Liver (tissue), 9 donors: ENCODE results near the gene CD14. TPM values are rescaled to one million over a fixed set of nuclear protein-coding genes. Genes with fewer than 3 reads are reported as not detected.

Source experiments
- DNase-seq: peaks from one replicate; pipeline ENCODE4 v3.0.0-alpha.2; 2017; ENCODE audit warnings: low spot score
- H3K27ac ChIP-seq, 2 donors: one replicate each; pipeline ENCODE4 v1.7.0; 2013; ENCODE audit warnings: inconsistent platforms in 2 of 2, low read length in 2 of 2, control low read depth in 1 of 2, low read depth in 1 of 2, mild to moderate bottlenecking in 1 of 2
- H3K27me3 ChIP-seq, 4 donors: one replicate each; pipeline versions ENCODE4 v1.6.1 to v1.7.0; 2013; ENCODE audit warnings: low read length in 3 of 4, inconsistent platforms in 1 of 4, mild to moderate bottlenecking in 1 of 4, moderate library complexity in 1 of 4; ENCODE audit not compliant: control insufficient read depth in 4 of 4, insufficient read depth in 4 of 4
- H3K36me3 ChIP-seq, 4 donors: one replicate each; pipeline versions ENCODE4 v1.6.1 to v1.7.0; 2013; ENCODE audit warnings: low read length in 3 of 4, mild to moderate bottlenecking in 3 of 4, low read depth in 1 of 4, moderate library complexity in 1 of 4; ENCODE audit not compliant: control insufficient read depth in 4 of 4, insufficient read depth in 3 of 4
- H3K4me1 ChIP-seq, 4 donors: one replicate each; pipeline versions ENCODE4 v1.6.1 to v1.7.0; 2013; ENCODE audit warnings: low read length in 3 of 4, mild to moderate bottlenecking in 3 of 4, moderate library complexity in 1 of 4; ENCODE audit not compliant: control insufficient read depth in 4 of 4, insufficient read depth in 4 of 4
- H3K4me3 ChIP-seq, 3 donors: one replicate each; pipeline versions ENCODE4 v1.6.1 to v1.7.0; 2013; ENCODE audit warnings: low read length in 3 of 3, control low read depth in 1 of 3, low read depth in 1 of 3, mild to moderate bottlenecking in 1 of 3
- H3K9ac ChIP-seq, 2 donors: one replicate each; pipeline ENCODE4 v1.7.0; 2013; ENCODE audit warnings: low read length in 2 of 2, mild to moderate bottlenecking in 2 of 2, moderate library complexity in 2 of 2, control low read depth in 1 of 2, low read depth in 1 of 2
- H3K9me3 ChIP-seq, 4 donors: one replicate each; pipeline versions ENCODE4 v1.6.1 to v1.7.0; 2013; ENCODE audit warnings: low read length in 3 of 4; ENCODE audit not compliant: control insufficient read depth in 4 of 4
- EGR1 ChIP-seq, 2 donors: IDR thresholded peaks; 2 replicates each; pipeline ENCODE4 v1.6.1; 2016 to 2018; ENCODE audit warnings: antibody characterized with exemption in 2 of 2, low read depth in 2 of 2
- FOXA1 ChIP-seq: IDR thresholded peaks from 2 replicates; pipeline ENCODE4 v1.6.1; 2016; ENCODE audit warnings: antibody characterized with exemption
- FOXA2 ChIP-seq: IDR thresholded peaks from 2 replicates; pipeline ENCODE4 v1.6.1; 2016; ENCODE audit warnings: antibody characterized with exemption
- GABPA ChIP-seq, 2 donors: IDR thresholded peaks in 1 of 2; conservative IDR thresholded peaks in 1 of 2; 2 replicates each; pipeline ENCODE4 v1.6.1; 2016; ENCODE audit warnings: antibody characterized with exemption in 2 of 2, mild to moderate bottlenecking in 1 of 2, moderate library complexity in 1 of 2
- HNF4A ChIP-seq, 2 donors: conservative IDR thresholded peaks; 2 replicates each; pipeline ENCODE4 v1.6.1; 2016; ENCODE audit warnings: antibody characterized with exemption in 2 of 2, mild to moderate bottlenecking in 2 of 2
- HNF4G ChIP-seq: IDR thresholded peaks from 2 replicates; pipeline ENCODE4 v1.6.1; 2016; ENCODE audit warnings: antibody characterized with exemption
- RAD21 ChIP-seq, 2 donors: IDR thresholded peaks; 2 replicates each; pipeline ENCODE4 v1.6.1; 2016; ENCODE audit warnings: antibody characterized with exemption in 2 of 2, mild to moderate bottlenecking in 2 of 2
- RXRA ChIP-seq, 2 donors: IDR thresholded peaks; 2 replicates each; pipeline ENCODE4 v1.6.1; 2017 to 2018; ENCODE audit warnings: antibody characterized with exemption in 2 of 2, mild to moderate bottlenecking in 1 of 2
- SP1 ChIP-seq: IDR thresholded peaks from 2 replicates; pipeline ENCODE4 v1.6.1; 2018; ENCODE audit warnings: antibody characterized with exemption, mild to moderate bottlenecking
- TAF1 ChIP-seq: conservative IDR thresholded peaks from 2 replicates; pipeline ENCODE4 v1.6.1; 2016; ENCODE audit warnings: antibody characterized with exemption, mild to moderate bottlenecking
- WGBS: extraction: QIAGEN DNeasy Blood & Tissue Kit; methylation state at CpG from one replicate; pipeline ENCODE4 v1.1.7; 2013; 5-methylcytosine and 5-hydroxymethylcytosine counted together
- polyA plus RNA-seq, 2 donors: library from polyadenylated mRNA; stranded (reverse) in 1 of 2; unstranded in 1 of 2; fragments of 200-250 nt in 1 of 2; fragments of >200 nt in 1 of 2; fragmentation: Nextera tagmentation in 1 of 2; extraction: Ambion mirVana in 1 of 2; gene quantifications; one replicate each; pipeline versions ENCODE4 v1.2.1 to v1.2.3, GENCODE V29; 2013 to 2015
- total RNA-seq, 2 donors: library from RNA; depleted of rRNA; stranded (reverse); fragments of >200 nt; gene quantifications; one replicate each; pipeline ENCODE4 v1.2.3, GENCODE V29; 2014
- TF ChIP-seq, protein P1 (sequence below): fragments of 150-350 bp; IDR thresholded peaks from 2 replicates; pipeline ENCODE4 v1.5.1; 2017; ENCODE audit warnings: improper control_type of control experiment, low read depth, low read length; ENCODE audit not compliant: missing input control
- TF ChIP-seq, protein P2 (sequence below): IDR thresholded peaks from 2 replicates; pipeline ENCODE4 v1.6.1; 2016; ENCODE audit warnings: antibody characterized with exemption
- TF ChIP-seq, protein P3 (sequence below): IDR thresholded peaks from 2 replicates; pipeline ENCODE4 v1.6.1; 2016; ENCODE audit warnings: antibody characterized with exemption, mild to moderate bottlenecking
- donor health status: healthy.
- donor health status: healthy.
- donor health status: healthy.
- donor health status: healthy.
- donor health status: healthy.

Gene CD14
- total and polyA plus RNA-seq, 4 donors = 61.0 to 343 (median 287) TPM

DNA sequence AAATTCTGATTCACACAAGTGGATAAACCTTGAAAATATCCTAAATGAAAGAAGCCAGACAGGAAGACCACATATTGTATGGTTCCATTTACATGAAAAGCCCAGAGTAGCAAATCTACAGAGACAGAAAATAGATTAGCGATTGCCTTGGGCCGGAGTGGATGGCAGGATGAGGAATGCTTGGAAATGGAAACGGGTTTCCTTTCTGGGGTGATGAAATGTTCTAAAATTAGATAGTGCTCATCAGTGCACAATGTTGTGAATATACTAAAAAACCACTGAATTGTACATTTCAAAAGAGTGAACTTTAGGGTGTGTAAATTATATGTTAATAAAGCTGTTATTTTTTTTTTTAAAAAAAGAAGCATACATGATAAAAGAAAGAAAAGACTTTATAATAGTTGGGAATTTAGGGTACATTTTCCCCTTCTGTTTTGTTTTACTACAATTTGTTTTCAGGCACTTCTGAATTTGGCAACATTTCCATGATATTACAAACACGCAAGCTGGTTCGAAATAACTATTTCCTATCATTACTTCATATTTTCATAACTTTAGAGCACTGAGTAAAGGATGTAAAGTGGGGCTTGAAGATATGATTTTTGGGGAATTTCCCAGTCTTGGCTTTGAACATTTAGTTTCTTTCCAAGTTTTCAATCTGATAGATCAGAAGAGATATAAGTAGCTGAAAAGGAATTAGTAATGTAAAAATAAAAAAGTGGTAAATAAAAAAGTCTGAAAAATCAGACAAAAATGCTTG is 44.5 kb downstream of the CD14 start (continued):
- TF ChIP-seq EGR1 (IDR thresholded peaks at IDR 0.05; ENCODE audit: low read depth in 2 of 2) = no peak
- TF ChIP-seq, protein P1, sequence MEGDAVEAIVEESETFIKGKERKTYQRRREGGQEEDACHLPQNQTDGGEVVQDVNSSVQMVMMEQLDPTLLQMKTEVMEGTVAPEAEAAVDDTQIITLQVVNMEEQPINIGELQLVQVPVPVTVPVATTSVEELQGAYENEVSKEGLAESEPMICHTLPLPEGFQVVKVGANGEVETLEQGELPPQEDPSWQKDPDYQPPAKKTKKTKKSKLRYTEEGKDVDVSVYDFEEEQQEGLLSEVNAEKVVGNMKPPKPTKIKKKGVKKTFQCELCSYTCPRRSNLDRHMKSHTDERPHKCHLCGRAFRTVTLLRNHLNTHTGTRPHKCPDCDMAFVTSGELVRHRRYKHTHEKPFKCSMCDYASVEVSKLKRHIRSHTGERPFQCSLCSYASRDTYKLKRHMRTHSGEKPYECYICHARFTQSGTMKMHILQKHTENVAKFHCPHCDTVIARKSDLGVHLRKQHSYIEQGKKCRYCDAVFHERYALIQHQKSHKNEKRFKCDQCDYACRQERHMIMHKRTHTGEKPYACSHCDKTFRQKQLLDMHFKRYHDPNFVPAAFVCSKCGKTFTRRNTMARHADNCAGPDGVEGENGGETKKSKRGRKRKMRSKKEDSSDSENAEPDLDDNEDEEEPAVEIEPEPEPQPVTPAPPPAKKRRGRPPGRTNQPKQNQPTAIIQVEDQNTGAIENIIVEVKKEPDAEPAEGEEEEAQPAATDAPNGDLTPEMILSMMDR = no peak

DNA sequence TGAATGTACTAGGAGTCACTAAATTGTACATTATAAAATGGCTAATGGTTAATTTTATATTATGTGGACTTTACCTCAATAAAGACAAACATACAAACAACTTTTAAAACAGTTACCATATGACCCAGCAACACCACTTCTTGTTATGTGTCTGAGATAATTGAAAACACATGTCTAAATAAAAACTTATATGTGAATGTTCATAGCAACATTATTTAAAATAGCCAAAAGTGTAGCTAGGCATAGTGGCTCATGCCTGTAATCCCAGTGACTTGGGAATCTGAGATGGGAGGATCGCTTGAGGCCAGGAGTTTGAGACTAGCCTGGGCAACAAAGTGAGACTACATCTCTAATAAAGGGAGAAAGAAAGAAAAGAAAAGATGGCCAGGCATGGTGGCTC is 45.5 kb downstream of the CD14 start:
- Histone ChIP-seq H3K9ac (no peak overlapping the region), H3K27ac (no peak overlapping the region), H3K36me3 (no peaks in the 10 kb centered on the region), H3K27me3 (no peaks in the 10 kb centered on the region), H3K4me1 (no peaks in the 10 kb centered on the region), H3K4me3 (no peak overlapping the region), H3K9me3 (no peaks in the 10 kb centered on the region)
- WGBS = 98% methylated on average over 1 of the region's 1 CpG
- TF ChIP-seq GABPA (IDR thresholded peaks at IDR 0.05 in 1 of 2, conservative IDR thresholded peaks at IDR 0.05 in 1 of 2) = no peak
- TF ChIP-seq FOXA1 = no peak
- no peak for TF ChIP-seq RAD21 (IDR thresholded peaks at IDR 0.05)
- no peak for TF ChIP-seq HNF4G
- no peak for TF ChIP-seq TAF1
- TF ChIP-seq, protein P2, sequence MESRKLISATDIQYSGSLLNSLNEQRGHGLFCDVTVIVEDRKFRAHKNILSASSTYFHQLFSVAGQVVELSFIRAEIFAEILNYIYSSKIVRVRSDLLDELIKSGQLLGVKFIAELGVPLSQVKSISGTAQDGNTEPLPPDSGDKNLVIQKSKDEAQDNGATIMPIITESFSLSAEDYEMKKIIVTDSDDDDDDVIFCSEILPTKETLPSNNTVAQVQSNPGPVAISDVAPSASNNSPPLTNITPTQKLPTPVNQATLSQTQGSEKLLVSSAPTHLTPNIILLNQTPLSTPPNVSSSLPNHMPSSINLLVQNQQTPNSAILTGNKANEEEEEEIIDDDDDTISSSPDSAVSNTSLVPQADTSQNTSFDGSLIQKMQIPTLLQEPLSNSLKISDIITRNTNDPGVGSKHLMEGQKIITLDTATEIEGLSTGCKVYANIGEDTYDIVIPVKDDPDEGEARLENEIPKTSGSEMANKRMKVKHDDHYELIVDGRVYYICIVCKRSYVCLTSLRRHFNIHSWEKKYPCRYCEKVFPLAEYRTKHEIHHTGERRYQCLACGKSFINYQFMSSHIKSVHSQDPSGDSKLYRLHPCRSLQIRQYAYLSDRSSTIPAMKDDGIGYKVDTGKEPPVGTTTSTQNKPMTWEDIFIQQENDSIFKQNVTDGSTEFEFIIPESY = no peak
- TF ChIP-seq HNF4A (conservative IDR thresholded peaks at IDR 0.05) = no peak
- TF ChIP-seq, protein P3, sequence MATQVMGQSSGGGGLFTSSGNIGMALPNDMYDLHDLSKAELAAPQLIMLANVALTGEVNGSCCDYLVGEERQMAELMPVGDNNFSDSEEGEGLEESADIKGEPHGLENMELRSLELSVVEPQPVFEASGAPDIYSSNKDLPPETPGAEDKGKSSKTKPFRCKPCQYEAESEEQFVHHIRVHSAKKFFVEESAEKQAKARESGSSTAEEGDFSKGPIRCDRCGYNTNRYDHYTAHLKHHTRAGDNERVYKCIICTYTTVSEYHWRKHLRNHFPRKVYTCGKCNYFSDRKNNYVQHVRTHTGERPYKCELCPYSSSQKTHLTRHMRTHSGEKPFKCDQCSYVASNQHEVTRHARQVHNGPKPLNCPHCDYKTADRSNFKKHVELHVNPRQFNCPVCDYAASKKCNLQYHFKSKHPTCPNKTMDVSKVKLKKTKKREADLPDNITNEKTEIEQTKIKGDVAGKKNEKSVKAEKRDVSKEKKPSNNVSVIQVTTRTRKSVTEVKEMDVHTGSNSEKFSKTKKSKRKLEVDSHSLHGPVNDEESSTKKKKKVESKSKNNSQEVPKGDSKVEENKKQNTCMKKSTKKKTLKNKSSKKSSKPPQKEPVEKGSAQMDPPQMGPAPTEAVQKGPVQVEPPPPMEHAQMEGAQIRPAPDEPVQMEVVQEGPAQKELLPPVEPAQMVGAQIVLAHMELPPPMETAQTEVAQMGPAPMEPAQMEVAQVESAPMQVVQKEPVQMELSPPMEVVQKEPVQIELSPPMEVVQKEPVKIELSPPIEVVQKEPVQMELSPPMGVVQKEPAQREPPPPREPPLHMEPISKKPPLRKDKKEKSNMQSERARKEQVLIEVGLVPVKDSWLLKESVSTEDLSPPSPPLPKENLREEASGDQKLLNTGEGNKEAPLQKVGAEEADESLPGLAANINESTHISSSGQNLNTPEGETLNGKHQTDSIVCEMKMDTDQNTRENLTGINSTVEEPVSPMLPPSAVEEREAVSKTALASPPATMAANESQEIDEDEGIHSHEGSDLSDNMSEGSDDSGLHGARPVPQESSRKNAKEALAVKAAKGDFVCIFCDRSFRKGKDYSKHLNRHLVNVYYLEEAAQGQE = no peak
- no peak for TF ChIP-seq FOXA2
- TF ChIP-seq, protein P1 = no peak
- no peak for TF ChIP-seq RXRA (IDR thresholded peaks at IDR 0.05)
- no peak for TF ChIP-seq SP1
- DNase-seq = no peak

Other genes starting within 250 kb of the CD14 start
- gene ANKHD1, start 231.3 kb downstream of the CD14 start, total RNA-seq = 100 to 1,000 TPM in 1 of 2 donors, 10 to 100 TPM in 1; 83.5 to 116 TPM
- gene ANKHD1, start 231.3 kb downstream of the CD14 start, polyA plus RNA-seq = 10 to 100 TPM; 33.2 to 36.7 TPM
- gene EIF4EBP3, start 85.5 kb downstream of the CD14 start, total RNA-seq = 1 to 10 TPM; 1.4 to 1.5 TPM
- gene EIF4EBP3, start 85.5 kb downstream of the CD14 start, polyA plus RNA-seq = 10 to 100 TPM; 14.6 to 55.8 TPM
- 10 to 100 TPM; 12.9 to 18.7 TPM for gene SRA1, start 75.7 kb downstream of the CD14 start, total RNA-seq
- 10 to 100 TPM; 20.9 to 41.1 TPM for gene SRA1, start 75.7 kb downstream of the CD14 start, polyA plus RNA-seq
- 10 to 100 TPM in 1 of 2 donors, 1 to 10 TPM in 1; 4.6 to 29.1 TPM for gene APBB3, start 68.6 kb downstream of the CD14 start, total RNA-seq
- 10 to 100 TPM; 10.1 to 40.5 TPM for gene APBB3, start 68.6 kb downstream of the CD14 start, polyA plus RNA-seq
- gene SLC35A4, start 68.3 kb downstream of the CD14 start, total RNA-seq = 10 to 100 TPM; 17.5 to 31.5 TPM
- 10 to 100 TPM; 21.7 to 37.0 TPM for gene SLC35A4, start 68.3 kb downstream of the CD14 start, polyA plus RNA-seq
- 10 to 100 TPM; 14.1 to 55.9 TPM for gene TMCO6, start 6.3 kb upstream of the CD14 start, total RNA-seq
- gene TMCO6, start 6.3 kb upstream of the CD14 start, polyA plus RNA-seq = 10 to 100 TPM; 12.6 to 23.3 TPM
- gene NDUFA2, start 14.5 kb upstream of the CD14 start, total RNA-seq = 10 to 100 TPM; 23.3 to 44.3 TPM
- gene NDUFA2, start 14.5 kb upstream of the CD14 start, polyA plus RNA-seq = 100 to 1,000 TPM in 1 of 2 donors, 10 to 100 TPM in 1; 91.3 to 160 TPM
- gene IK, start 14.7 kb upstream of the CD14 start, total RNA-seq = 10 to 100 TPM; 42.5 to 45.7 TPM
- 10 to 100 TPM; 30.8 to 41.8 TPM for gene IK, start 14.7 kb upstream of the CD14 start, polyA plus RNA-seq
- gene WDR55, start 31.7 kb upstream of the CD14 start, total RNA-seq = 10 to 100 TPM; 12.0 to 18.2 TPM
- gene WDR55, start 31.7 kb upstream of the CD14 start, polyA plus RNA-seq = 10 to 100 TPM in 1 of 2 donors, 1 to 10 TPM in 1; 10.0 to 11.4 TPM
- gene DND1, start 40.4 kb upstream of the CD14 start, total RNA-seq = under 1 TPM; 0.37 to 0.92 TPM
- gene DND1, start 40.4 kb upstream of the CD14 start, polyA plus RNA-seq = under 1 TPM in 1 of 2 donors, not detected in 1; 0.29 TPM
- 10 to 100 TPM; 31.2 to 57.1 TPM for gene HARS1, start 58.2 kb upstream of the CD14 start, total RNA-seq
- gene HARS1, start 58.2 kb upstream of the CD14 start, polyA plus RNA-seq = 10 to 100 TPM; 33.3 to 41.3 TPM
- gene HARS2, start 58.3 kb upstream of the CD14 start, total RNA-seq = 10 to 100 TPM; 10.8 to 16.3 TPM
- gene HARS2, start 58.3 kb upstream of the CD14 start, polyA plus RNA-seq = 10 to 100 TPM in 1 of 2 donors, 1 to 10 TPM in 1; 8.6 to 10.7 TPM
- gene ZMAT2, start 67.3 kb upstream of the CD14 start, total RNA-seq = 10 to 100 TPM; 16.4 to 27.5 TPM
- gene ZMAT2, start 67.3 kb upstream of the CD14 start, polyA plus RNA-seq = 10 to 100 TPM; 14.5 to 34.3 TPM
- gene PCDHA1, start 153.0 kb upstream of the CD14 start, total RNA-seq = not detected
- not detected for gene PCDHA1, start 153.0 kb upstream of the CD14 start, polyA plus RNA-seq
- gene PCDHA2, start 161.7 kb upstream of the CD14 start, total RNA-seq = not detected
- not detected for gene PCDHA2, start 161.7 kb upstream of the CD14 start, polyA plus RNA-seq
- under 1 TPM in 1 of 2 donors, not detected in 1; 0.05 TPM for gene PCDHA3, start 167.9 kb upstream of the CD14 start, total RNA-seq
- gene PCDHA3, start 167.9 kb upstream of the CD14 start, polyA plus RNA-seq = not detected
- under 1 TPM; 0.08 to 0.09 TPM for gene PCDHA4, start 173.9 kb upstream of the CD14 start, total RNA-seq
- gene PCDHA4, start 173.9 kb upstream of the CD14 start, polyA plus RNA-seq = under 1 TPM; 0.01 to 0.06 TPM
- gene PCDHA5, start 188.4 kb upstream of the CD14 start, total RNA-seq = under 1 TPM in 1 of 2 donors, not detected in 1; under 0.01 TPM
- not detected for gene PCDHA5, start 188.4 kb upstream of the CD14 start, polyA plus RNA-seq
- under 1 TPM in 1 of 2 donors, not detected in 1; 0.08 TPM for gene PCDHA6, start 194.8 kb upstream of the CD14 start, total RNA-seq
- under 1 TPM in 1 of 2 donors, not detected in 1; 0.02 TPM for gene PCDHA6, start 194.8 kb upstream of the CD14 start, polyA plus RNA-seq
- under 1 TPM in 1 of 2 donors, not detected in 1; 0.05 TPM for gene PCDHA7, start 201.1 kb upstream of the CD14 start, total RNA-seq
- gene PCDHA7, start 201.1 kb upstream of the CD14 start, polyA plus RNA-seq = under 1 TPM in 1 of 2 donors, not detected in 1; 0.05 TPM
- gene PCDHA8, start 208.0 kb upstream of the CD14 start, total RNA-seq = under 1 TPM in 1 of 2 donors, not detected in 1; under 0.01 TPM
- gene PCDHA8, start 208.0 kb upstream of the CD14 start, polyA plus RNA-seq = not detected
- under 1 TPM in 1 of 2 donors, not detected in 1; under 0.01 TPM for gene PCDHA9, start 215.2 kb upstream of the CD14 start, total RNA-seq
- not detected for gene PCDHA9, start 215.2 kb upstream of the CD14 start, polyA plus RNA-seq
- under 1 TPM in 1 of 2 donors, not detected in 1; under 0.01 TPM for gene PCDHA10, start 222.7 kb upstream of the CD14 start, total RNA-seq
- gene PCDHA10, start 222.7 kb upstream of the CD14 start, polyA plus RNA-seq = under 1 TPM in 1 of 2 donors, not detected in 1; 0.01 TPM
- gene PCDHA11, start 235.8 kb upstream of the CD14 start, total RNA-seq = under 1 TPM in 1 of 2 donors, not detected in 1; under 0.01 TPM
- under 1 TPM; 0.05 to 0.19 TPM for gene PCDHA11, start 235.8 kb upstream of the CD14 start, polyA plus RNA-seq
- gene PCDHA12, start 242.1 kb upstream of the CD14 start, total RNA-seq = under 1 TPM in 1 of 2 donors, not detected in 1; 0.08 TPM
- gene PCDHA12, start 242.1 kb upstream of the CD14 start, polyA plus RNA-seq = under 1 TPM in 1 of 2 donors, not detected in 1; 0.01 TPM
- under 1 TPM in 1 of 2 donors, not detected in 1; 0.17 TPM for gene PCDHA13, start 248.9 kb upstream of the CD14 start, total RNA-seq
- gene PCDHA13, start 248.9 kb upstream of the CD14 start, polyA plus RNA-seq = under 1 TPM; 0.03 to 0.07 TPM